GM23338 (cell line): ENCODE measurements around the gene MYO18B. TPM values are rescaled to one million over a fixed set of nuclear protein-coding genes. Genes with fewer than 3 reads are reported as not detected.

Experiments
- ATAC-seq: fragments of 200-7000 bp; cut with Tn5 transposase; 3 replicates; pipeline ENCODE4 v1.9.1; 2020
- DNase-seq: peaks from one replicate; pipeline ENCODE4 v3.0.0-alpha.2; 2015; ENCODE audit warnings: low spot score
- H2AFZ ChIP-seq: fragments of 200-600 bp; sonication (generic); 2 replicates; pipeline ENCODE4 v1.8.0; 2016; ENCODE audit warnings: antibody characterized with exemption, mild to moderate bottlenecking, moderate library complexity
- H3F3A ChIP-seq: fragments of 200-600 bp; sonication (generic); replicated peaks from 2 replicates; pipeline ENCODE4 v1.8.0; 2017; ENCODE audit warnings: antibody characterized with exemption, mixed run types, low read depth
- H3K27ac ChIP-seq: fragments of 200-600 bp; sonication (generic); 2 replicates; pipeline ENCODE4 v1.6.1; 2016; ENCODE audit warnings: low read depth
- H3K27me3 ChIP-seq: fragments of 200-600 bp; sonication (generic); 2 replicates; pipeline ENCODE4 v1.8.0; 2016; ENCODE audit warnings: mild to moderate bottlenecking, mixed run types, moderate library complexity; ENCODE audit not compliant: insufficient read depth
- H3K36me3 ChIP-seq: fragments of 200-600 bp; sonication (generic); 2 replicates; pipeline ENCODE4 v1.8.0; 2016; ENCODE audit warnings: mild to moderate bottlenecking; ENCODE audit not compliant: insufficient read depth
- H3K4me1 ChIP-seq: fragments of 200-600 bp; sonication (generic); 2 replicates; pipeline ENCODE4 v1.8.0; 2016; ENCODE audit warnings: mild to moderate bottlenecking, moderate library complexity; ENCODE audit not compliant: insufficient read depth
- H3K4me2 ChIP-seq: fragments of 200-600 bp; sonication (generic); 2 replicates; pipeline ENCODE4 v1.7.1; 2017; ENCODE audit warnings: mixed run types
- H3K4me3 ChIP-seq: fragments of 200-600 bp; sonication (generic); 2 replicates; pipeline ENCODE4 v1.6.1; 2016; ENCODE audit warnings: mixed run types
- H3K79me2 ChIP-seq: fragments of 200-600 bp; sonication (generic); replicated peaks from 2 replicates; pipeline ENCODE4 v1.8.0; 2017; ENCODE audit warnings: mild to moderate bottlenecking; ENCODE audit not compliant: insufficient read depth
- H3K9me2 ChIP-seq: fragments of 200-600 bp; sonication (generic); 2 replicates; pipeline ENCODE4 v1.8.0; 2017; ENCODE audit not compliant: insufficient read depth
- H4K20me1 ChIP-seq: fragments of 200-600 bp; sonication (generic); replicated peaks from 2 replicates; pipeline ENCODE4 v1.8.0; 2017; ENCODE audit warnings: mild to moderate bottlenecking; ENCODE audit not compliant: insufficient read depth
- H3K27ac Mint-ChIP-seq: 2 replicates; pipeline ENCODE4 v1.8.0; 2020; ENCODE audit warnings: inconsistent platforms, mild to moderate bottlenecking, moderate library complexity, mixed read lengths
- H3K27me3 Mint-ChIP-seq: 3 replicates; pipeline ENCODE4 v1.8.0; 2022; ENCODE audit warnings: low read depth, mild to moderate bottlenecking, moderate library complexity, mixed read lengths, inconsistent platforms; ENCODE audit not compliant: insufficient read depth, poor library complexity
- H3K36me3 Mint-ChIP-seq: 3 replicates; pipeline ENCODE4 v1.8.0; 2021; ENCODE audit warnings: low read depth, mild to moderate bottlenecking, inconsistent platforms, moderate library complexity, mixed read lengths
- H3K4me1 Mint-ChIP-seq: 3 replicates; pipeline ENCODE4 v1.8.0; 2020; ENCODE audit warnings: mild to moderate bottlenecking, inconsistent platforms, mixed read lengths
- H3K4me3 Mint-ChIP-seq: 3 replicates; pipeline ENCODE4 v1.8.0; 2021; ENCODE audit warnings: moderate library complexity, mild to moderate bottlenecking, inconsistent platforms, mixed read lengths
- H3K9me3 Mint-ChIP-seq: 3 replicates; pipeline ENCODE4 v1.8.0; 2020; ENCODE audit warnings: moderate library complexity, mild to moderate bottlenecking, inconsistent platforms, mixed read lengths
- EZH2 ChIP-seq: fragments of 200-600 bp; sonication (generic); IDR thresholded peaks from one replicate; pipeline ENCODE4 v1.8.0; 2017; ENCODE audit warnings: antibody characterized with exemption, mild to moderate bottlenecking, low read depth; ENCODE audit not compliant: unreplicated experiment
- JUNB ChIP-seq: IDR thresholded peaks from one replicate; pipeline ENCODE4 v1.6.1; 2016; ENCODE audit warnings: antibody characterized with exemption; ENCODE audit not compliant: unreplicated experiment
- POLR2AphosphoS5 ChIP-seq: IDR thresholded peaks from 2 replicates; pipeline ENCODE4 v1.6.1; 2016; ENCODE audit warnings: antibody characterized with exemption, low read depth
- STAT1 ChIP-seq: IDR thresholded peaks from one replicate; pipeline ENCODE4 v1.6.1; 2016; ENCODE audit warnings: antibody characterized with exemption; ENCODE audit not compliant: unreplicated experiment
- polyA plus RNA-seq: library from polyadenylated mRNA; unstranded; fragments of >200 nt; fragmentation: Nextera tagmentation; extraction: Ambion mirVana; gene quantifications from 2 replicates; pipeline ENCODE4 v1.2.1, GENCODE V29; 2016
- total RNA-seq: library from RNA; depleted of rRNA; stranded (reverse); fragments of >200 nt; shearing (Covaris generic); gene quantifications from 2 replicates; pipeline ENCODE4 v1.2.3, GENCODE V29; 2014
- TF ChIP-seq, protein P1 (sequence below): fragments of 250-450 bp; sonication (Bioruptor Pico); IDR thresholded peaks from 2 replicates; pipeline ENCODE4 v1.5.0; 2020; ENCODE audit warnings: mild to moderate bottlenecking, moderate library complexity
- TF ChIP-seq, protein P2 (sequence below), 2 experiments: fragments of 200-600 bp in 1 of 2; sonication (generic) in 1 of 2; conservative IDR thresholded peaks; 2 replicates each; pipeline versions ENCODE4 v1.5.1 to v1.6.1; 2016 to 2017; ENCODE audit warnings: antibody characterized with exemption in 2 of 2, low read depth in 2 of 2, mild to moderate bottlenecking in 2 of 2, moderate library complexity in 1 of 2

MYO18B gene
- total and polyA plus RNA-seq, 2 experiments from 2014 or later, result 0.36 to 0.45 TPM

DNA sequence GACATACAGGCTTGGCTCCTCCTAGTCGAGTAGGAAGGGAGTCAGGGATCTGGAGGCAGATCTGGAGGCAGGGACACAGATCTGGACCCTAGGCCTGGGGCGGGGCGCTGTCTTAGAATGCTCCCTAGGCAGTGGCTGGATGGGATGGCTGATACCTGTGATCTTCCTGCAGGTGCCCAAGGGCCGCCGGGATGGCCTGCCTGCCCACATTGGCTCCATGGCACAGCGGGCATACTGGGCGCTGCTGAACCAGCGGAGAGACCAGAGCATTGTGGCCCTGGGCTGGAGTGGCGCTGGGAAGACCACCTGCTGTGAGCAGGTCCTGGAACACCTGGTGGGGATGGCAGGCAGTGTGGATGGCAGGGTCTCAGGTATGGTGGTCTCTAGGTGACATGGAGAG, 35.4 kb downstream of the MYO18B start:
- Mint-ChIP-seq H3K4me1 (peaks cover 5% of the 10 kb centered on the region; the same call in 2 of the 3 replicates), H3K4me3 (no peak overlapping the region), H3K27me3 (peaks cover 13% of the 10 kb centered on the region), H3K36me3 (no peaks in the 10 kb centered on the region), H3K9me3 (no peaks in the 10 kb centered on the region; the same call in 2 of the 3 replicates), H3K27ac (no peak overlapping the region)
- Histone ChIP-seq H3K27me3 (no peaks in the 10 kb centered on the region), H3K4me3 (no peak overlapping the region), H3K27ac (no peak overlapping the region), H3K4me2 (no peak overlapping the region), H3K9me2 (no peaks in the 10 kb centered on the region), H3K4me1 (no peaks in the 10 kb centered on the region), H3F3A (no peaks in the 10 kb centered on the region), H2AFZ (no peak overlapping the region), H4K20me1 (no peaks in the 10 kb centered on the region), H3K79me2 (no peaks in the 10 kb centered on the region), H3K36me3 (no peaks in the 10 kb centered on the region)
- TF ChIP-seq EZH2 (no peak), STAT1 (no peak), JUNB (no peak), POLR2AphosphoS5 (no peak)
- TF ChIP-seq, protein P1, sequence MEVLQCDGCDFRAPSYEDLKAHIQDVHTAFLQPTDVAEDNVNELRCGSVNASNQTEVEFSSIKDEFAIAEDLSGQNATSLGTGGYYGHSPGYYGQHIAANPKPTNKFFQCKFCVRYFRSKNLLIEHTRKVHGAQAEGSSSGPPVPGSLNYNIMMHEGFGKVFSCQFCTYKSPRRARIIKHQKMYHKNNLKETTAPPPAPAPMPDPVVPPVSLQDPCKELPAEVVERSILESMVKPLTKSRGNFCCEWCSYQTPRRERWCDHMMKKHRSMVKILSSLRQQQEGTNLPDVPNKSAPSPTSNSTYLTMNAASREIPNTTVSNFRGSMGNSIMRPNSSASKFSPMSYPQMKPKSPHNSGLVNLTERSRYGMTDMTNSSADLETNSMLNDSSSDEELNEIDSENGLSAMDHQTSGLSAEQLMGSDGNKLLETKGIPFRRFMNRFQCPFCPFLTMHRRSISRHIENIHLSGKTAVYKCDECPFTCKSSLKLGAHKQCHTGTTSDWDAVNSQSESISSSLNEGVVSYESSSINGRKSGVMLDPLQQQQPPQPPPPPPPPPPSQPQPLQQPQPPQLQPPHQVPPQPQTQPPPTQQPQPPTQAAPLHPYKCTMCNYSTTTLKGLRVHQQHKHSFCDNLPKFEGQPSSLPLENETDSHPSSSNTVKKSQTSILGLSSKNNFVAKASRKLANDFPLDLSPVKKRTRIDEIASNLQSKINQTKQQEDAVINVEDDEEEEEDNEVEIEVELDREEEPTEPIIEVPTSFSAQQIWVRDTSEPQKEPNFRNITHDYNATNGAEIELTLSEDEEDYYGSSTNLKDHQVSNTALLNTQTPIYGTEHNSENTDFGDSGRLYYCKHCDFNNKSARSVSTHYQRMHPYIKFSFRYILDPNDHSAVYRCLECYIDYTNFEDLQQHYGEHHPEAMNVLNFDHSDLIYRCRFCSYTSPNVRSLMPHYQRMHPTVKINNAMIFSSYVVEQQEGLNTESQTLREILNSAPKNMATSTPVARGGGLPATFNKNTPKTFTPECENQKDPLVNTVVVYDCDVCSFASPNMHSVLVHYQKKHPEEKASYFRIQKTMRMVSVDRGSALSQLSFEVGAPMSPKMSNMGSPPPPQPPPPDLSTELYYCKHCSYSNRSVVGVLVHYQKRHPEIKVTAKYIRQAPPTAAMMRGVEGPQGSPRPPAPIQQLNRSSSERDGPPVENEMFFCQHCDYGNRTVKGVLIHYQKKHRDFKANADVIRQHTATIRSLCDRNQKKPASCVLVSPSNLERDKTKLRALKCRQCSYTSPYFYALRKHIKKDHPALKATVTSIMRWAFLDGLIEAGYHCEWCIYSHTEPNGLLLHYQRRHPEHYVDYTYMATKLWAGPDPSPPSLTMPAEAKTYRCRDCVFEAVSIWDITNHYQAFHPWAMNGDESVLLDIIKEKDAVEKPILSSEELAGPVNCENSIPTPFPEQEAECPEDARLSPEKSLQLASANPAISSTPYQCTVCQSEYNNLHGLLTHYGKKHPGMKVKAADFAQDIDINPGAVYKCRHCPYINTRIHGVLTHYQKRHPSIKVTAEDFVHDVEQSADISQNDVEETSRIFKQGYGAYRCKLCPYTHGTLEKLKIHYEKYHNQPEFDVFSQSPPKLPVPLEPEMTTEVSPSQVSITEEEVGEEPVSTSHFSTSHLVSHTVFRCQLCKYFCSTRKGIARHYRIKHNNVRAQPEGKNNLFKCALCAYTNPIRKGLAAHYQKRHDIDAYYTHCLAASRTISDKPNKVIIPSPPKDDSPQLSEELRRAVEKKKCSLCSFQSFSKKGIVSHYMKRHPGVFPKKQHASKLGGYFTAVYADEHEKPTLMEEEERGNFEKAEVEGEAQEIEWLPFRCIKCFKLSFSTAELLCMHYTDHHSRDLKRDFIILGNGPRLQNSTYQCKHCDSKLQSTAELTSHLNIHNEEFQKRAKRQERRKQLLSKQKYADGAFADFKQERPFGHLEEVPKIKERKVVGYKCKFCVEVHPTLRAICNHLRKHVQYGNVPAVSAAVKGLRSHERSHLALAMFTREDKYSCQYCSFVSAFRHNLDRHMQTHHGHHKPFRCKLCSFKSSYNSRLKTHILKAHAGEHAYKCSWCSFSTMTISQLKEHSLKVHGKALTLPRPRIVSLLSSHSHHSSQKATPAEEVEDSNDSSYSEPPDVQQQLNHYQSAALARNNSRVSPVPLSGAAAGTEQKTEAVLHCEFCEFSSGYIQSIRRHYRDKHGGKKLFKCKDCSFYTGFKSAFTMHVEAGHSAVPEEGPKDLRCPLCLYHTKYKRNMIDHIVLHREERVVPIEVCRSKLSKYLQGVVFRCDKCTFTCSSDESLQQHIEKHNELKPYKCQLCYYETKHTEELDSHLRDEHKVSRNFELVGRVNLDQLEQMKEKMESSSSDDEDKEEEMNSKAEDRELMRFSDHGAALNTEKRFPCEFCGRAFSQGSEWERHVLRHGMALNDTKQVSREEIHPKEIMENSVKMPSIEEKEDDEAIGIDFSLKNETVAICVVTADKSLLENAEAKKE (CRISPR knock-in tag), result no peak
- no peak for DNase-seq
- ATAC-seq, result no peak

DNA sequence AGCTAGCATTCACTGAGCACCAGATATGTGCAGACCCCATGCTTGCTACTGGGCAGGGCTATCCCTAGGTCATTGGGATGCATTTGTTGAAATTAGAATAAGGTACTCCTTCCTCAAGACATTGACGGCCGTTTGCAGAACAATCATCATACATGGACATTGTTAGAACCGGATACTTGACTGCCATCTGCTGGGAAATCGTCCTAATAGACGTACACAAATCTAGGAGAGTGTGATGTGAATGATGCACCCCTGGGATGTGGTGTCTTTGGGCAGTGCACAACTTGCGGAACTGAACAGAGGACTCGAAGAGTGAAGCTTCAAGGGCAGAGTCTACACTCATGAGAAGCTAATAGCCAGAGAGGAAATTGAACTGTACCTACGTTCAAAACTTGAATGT, 35.9 kb downstream of the MYO18B start:
- H2AFZ ChIP-seq, result no peak overlapping the region
- Mint-ChIP-seq H3K4me1 (peaks cover 5% of the 10 kb centered on the region; the same call in 2 of the 3 replicates), H3K27ac (no peak overlapping the region), H3K9me3 (no peaks in the 10 kb centered on the region; the same call in 2 of the 3 replicates), H3K4me3 (no peak overlapping the region), H3K27me3 (peaks cover 11% of the 10 kb centered on the region), H3K36me3 (no peaks in the 10 kb centered on the region)
- no peaks in the 10 kb centered on the region for H3K9me2 ChIP-seq
- DNase-seq, result peak; percentile 44
- no peak overlapping the region for H3K27ac ChIP-seq
- no peaks in the 10 kb centered on the region for H3K27me3 ChIP-seq
- no peak overlapping the region for H3K4me2 ChIP-seq
- H3K4me3 ChIP-seq, result no peak overlapping the region
- ATAC-seq, result no peak
- no peaks in the 10 kb centered on the region for H4K20me1 ChIP-seq
- H3K4me1 ChIP-seq, result no peaks in the 10 kb centered on the region
- TF ChIP-seq, protein P2, sequence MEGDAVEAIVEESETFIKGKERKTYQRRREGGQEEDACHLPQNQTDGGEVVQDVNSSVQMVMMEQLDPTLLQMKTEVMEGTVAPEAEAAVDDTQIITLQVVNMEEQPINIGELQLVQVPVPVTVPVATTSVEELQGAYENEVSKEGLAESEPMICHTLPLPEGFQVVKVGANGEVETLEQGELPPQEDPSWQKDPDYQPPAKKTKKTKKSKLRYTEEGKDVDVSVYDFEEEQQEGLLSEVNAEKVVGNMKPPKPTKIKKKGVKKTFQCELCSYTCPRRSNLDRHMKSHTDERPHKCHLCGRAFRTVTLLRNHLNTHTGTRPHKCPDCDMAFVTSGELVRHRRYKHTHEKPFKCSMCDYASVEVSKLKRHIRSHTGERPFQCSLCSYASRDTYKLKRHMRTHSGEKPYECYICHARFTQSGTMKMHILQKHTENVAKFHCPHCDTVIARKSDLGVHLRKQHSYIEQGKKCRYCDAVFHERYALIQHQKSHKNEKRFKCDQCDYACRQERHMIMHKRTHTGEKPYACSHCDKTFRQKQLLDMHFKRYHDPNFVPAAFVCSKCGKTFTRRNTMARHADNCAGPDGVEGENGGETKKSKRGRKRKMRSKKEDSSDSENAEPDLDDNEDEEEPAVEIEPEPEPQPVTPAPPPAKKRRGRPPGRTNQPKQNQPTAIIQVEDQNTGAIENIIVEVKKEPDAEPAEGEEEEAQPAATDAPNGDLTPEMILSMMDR (conservative IDR thresholded peaks at IDR 0.05; ENCODE audit: low read depth in 2 of 2), result peak; percentile 28 to 48
- TF ChIP-seq POLR2AphosphoS5, result no peak
- H3K79me2 ChIP-seq, result no peaks in the 10 kb centered on the region
- H3F3A ChIP-seq, result no peaks in the 10 kb centered on the region
- H3K36me3 ChIP-seq, result no peaks in the 10 kb centered on the region
